Measurements from ENCODE around the gene COA8. TPM values are rescaled to one million over a fixed set of nuclear protein-coding genes. Genes with fewer than 3 reads are reported as not detected.
A peak's percentile ranks its signal among the peaks of the same experiment; 100 is the strongest.

COA8 gene
- total and polyA plus RNA-seq, 10 donors: 15.2 to 39.5 (median 22.2) TPM

DNA sequence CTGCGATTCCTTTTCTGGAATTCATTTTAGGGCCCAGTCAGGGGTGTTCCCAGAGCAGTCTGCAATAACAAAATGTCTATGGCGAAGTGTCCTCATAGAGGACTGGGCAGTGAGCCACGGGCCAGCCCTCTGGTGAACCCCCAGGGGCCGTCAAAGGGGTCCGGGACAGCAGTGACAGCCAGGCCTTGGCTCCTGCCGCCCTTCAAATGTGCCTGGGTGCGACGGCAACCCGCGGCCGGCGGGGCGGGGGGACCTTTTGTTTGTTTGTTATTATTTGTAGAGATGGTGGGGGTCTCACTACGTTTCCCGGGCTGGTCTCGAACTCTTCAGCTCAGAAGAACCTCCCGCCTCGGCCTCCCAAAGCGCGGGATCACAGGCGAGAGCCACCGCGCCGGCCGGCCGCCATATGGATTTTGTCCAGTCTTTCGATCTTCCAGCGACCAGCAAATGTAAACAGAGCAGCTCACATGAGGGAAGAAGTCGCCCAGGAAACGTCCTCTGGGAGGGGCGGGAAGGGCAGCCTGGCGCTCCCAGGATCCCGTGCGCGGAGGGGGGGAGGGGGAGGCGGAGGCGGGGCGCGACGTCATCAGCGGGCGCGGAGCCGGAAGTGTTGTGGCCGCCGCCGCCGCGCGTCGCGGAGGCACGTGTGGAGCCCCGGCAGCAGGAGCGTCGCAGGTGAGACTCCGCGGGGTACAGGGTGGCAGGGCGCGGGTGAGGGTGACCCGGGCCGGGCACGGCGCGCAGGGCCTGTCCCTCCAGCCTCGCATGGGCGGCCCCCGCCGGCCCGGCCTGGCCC is 34.0 kb upstream of the COA8 start, which contains the start of gene TRMT61A:
TSS of gene TRMT61A (plus strand) at position 610 of the 796 bp plus-strand sequence. CDS start 783 bp downstream, outside the sequence.
- WGBS, 5 donors: 3 to 5% (median 4%) methylated on average over 25 to 69 of the region's 70 CpGs
- peak; percentile 93 for DNase-seq
- Histone ChIP-seq H3K36me3 (peaks cover 0 to 36% (median 8%) of the 10 kb centered on the region in 6 donors), H3K27ac (peak within 1 kb of the TSS; percentile 63 to 89 (median 86)), H3K4me3 (peak within 1 kb of the TSS; percentile 79 to 100 (median 98)), H3K27me3 (replicated peaks in 1 of 7) (peaks cover 0 to 5% (median 0%) of the 10 kb centered on the region in 7 donors), H3K4me1 (peaks cover 21 to 76% (median 52%) of the 10 kb centered on the region in 6 donors), H3K9me3 (no peaks in the 10 kb centered on the region)
- intact Hi-C loops (cut with DNase I; ENCODE audit: low total_unique reads): no loop called here
- TF ChIP-seq POLR2AphosphoS5 (IDR thresholded peaks at IDR 0.05): peak; percentile 72 to 86 (median 81)
- TF ChIP-seq, protein P1, sequence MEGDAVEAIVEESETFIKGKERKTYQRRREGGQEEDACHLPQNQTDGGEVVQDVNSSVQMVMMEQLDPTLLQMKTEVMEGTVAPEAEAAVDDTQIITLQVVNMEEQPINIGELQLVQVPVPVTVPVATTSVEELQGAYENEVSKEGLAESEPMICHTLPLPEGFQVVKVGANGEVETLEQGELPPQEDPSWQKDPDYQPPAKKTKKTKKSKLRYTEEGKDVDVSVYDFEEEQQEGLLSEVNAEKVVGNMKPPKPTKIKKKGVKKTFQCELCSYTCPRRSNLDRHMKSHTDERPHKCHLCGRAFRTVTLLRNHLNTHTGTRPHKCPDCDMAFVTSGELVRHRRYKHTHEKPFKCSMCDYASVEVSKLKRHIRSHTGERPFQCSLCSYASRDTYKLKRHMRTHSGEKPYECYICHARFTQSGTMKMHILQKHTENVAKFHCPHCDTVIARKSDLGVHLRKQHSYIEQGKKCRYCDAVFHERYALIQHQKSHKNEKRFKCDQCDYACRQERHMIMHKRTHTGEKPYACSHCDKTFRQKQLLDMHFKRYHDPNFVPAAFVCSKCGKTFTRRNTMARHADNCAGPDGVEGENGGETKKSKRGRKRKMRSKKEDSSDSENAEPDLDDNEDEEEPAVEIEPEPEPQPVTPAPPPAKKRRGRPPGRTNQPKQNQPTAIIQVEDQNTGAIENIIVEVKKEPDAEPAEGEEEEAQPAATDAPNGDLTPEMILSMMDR (IDR thresholded peaks at IDR 0.05 in 8 of 11, conservative IDR thresholded peaks at IDR 0.05 in 3 of 11): peak in 1 of 11 experiments; percentile 37
- no peak for TF ChIP-seq POLR2A (IDR thresholded peaks at IDR 0.05)

DNA sequence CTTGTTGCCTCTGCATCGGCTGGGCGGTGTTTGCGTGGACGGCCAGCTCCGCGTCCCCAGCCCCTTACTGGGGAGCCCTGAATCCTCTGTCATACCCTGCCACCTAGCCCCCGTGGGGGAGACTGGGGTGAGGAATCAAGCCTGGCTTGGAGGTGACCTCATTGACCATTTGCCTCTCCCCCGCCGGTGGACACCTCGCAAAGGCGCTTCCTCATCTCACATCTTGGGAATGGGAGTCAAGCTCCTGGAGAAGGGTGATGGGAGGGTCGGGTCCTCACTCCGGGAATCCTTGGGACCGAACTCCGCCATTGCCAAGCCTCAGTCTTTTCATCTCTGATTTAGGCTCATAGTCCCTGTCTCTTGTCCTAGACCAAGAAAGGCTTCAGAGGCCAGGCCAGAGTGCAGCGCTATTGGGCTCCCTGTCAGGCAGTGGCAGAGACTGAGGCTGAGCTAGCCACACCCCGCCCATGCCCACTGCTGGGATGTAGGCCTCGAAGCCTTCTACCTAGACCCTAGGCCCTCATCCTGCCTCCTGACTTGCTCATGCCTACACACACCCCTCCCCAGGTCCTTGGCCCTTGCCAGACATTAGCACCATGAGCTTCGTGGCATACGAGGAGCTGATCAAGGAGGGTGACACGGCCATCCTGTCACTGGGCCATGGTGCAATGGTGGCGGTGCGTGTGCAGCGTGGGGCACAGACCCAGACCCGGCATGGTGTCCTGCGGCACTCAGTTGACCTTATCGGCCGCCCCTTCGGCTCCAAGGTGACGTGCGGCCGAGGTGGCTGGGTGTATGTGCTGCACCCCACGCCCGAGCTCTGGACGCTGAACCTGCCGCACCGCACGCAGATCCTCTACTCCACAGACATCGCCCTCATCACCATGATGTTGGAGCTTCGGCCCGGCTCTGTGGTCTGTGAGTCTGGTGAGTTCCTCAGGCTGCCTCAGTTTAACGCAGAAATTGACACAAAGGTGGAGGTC is 33.1 kb upstream of the COA8 start:
- peaks cover 21 to 76% (median 52%) of the 10 kb centered on the region in 6 donors for H3K4me1 ChIP-seq
- WGBS, 5 donors: 51 to 67% (median 53%) methylated on average over 25 to 42 of the region's 42 CpGs
- no peaks in the 10 kb centered on the region for H3K27me3 ChIP-seq (replicated peaks in 1 of 7)
- intact Hi-C loops (cut with DNase I; ENCODE audit: low total_unique reads): no loop called here
- H3K9me3 ChIP-seq: no peaks in the 10 kb centered on the region
- TF ChIP-seq, protein P1 (IDR thresholded peaks at IDR 0.05 in 8 of 11, conservative IDR thresholded peaks at IDR 0.05 in 3 of 11): no peak
- no peak for TF ChIP-seq POLR2AphosphoS5 (IDR thresholded peaks at IDR 0.05)
- TF ChIP-seq POLR2A (IDR thresholded peaks at IDR 0.05): no peak
- peak overlapping the region; percentile 63 to 89 (median 86) for H3K27ac ChIP-seq
- H3K4me3 ChIP-seq: peak overlapping the region; percentile 79 to 100 (median 98)
- peaks cover 0 to 45% (median 15%) of the 10 kb centered on the region in 6 donors for H3K36me3 ChIP-seq
- DNase-seq: peak; percentile 81

DNA sequence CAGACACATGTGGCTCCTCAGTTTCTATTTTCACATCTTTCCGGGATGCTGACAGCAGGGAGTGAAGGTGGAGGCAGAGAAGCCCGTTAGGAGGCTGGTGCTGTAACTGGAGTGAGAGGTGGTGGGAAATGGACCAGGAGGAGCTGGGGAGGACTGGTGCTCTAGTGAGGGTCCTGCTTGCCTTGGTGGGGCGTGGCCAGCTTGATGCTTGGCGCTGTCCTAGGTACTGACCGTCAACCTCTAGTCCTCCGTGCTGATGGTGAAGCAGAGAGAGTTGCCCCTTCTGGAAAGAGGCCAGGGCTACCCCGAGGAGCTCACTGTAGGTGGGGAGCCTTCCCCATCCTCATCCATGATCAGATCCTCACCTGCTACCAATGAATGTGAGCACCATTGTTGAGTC is 32.4 kb upstream of the COA8 start:
- DNase-seq: peak; percentile 76
- Histone ChIP-seq H3K27ac (no peak overlapping the region), H3K4me1 (peaks cover 21 to 76% (median 52%) of the 10 kb centered on the region in 6 donors), H3K9me3 (no peaks in the 10 kb centered on the region), H3K27me3 (replicated peaks in 1 of 7) (no peaks in the 10 kb centered on the region), H3K36me3 (peaks cover 0 to 52% (median 21%) of the 10 kb centered on the region in 6 donors), H3K4me3 (peak overlapping the region in 4 of 8 donors; percentile 95 to 100 (median 98))
- intact Hi-C loops (cut with DNase I; ENCODE audit: low total_unique reads): no loop called here
- no peak for TF ChIP-seq POLR2AphosphoS5 (IDR thresholded peaks at IDR 0.05)
- no peak for TF ChIP-seq POLR2A (IDR thresholded peaks at IDR 0.05)
- TF ChIP-seq, protein P1 (IDR thresholded peaks at IDR 0.05 in 8 of 11, conservative IDR thresholded peaks at IDR 0.05 in 3 of 11): no peak
- WGBS, 5 donors: 66 to 88% (median 79%) methylated on average over 7 of the region's 7 CpGs

All from spleen (tissue), 11 donors.